Stimulated activated naive B cell treated with anti-CD40 and anti-IgM and Interleukin-4, amounts not matched to agents 10 μg/mL and 1 μg/mL and 100 μg/mL, for 72 hours (primary cell): ENCODE measurements around the gene PHACTR3.
"Not testable (repeated sequence)": the region's sequence is repeated elsewhere in the genome, so short reads cannot be mapped to it uniquely, and the experiment has no call there.

ENCODE experiments used
- ATAC-seq, 2 donors: fragments of 150-1000 bp; cut with Tn5 transposase; replicated peaks; 2 replicates each; pipeline ENCODE4 v1.10.0; 2021; ENCODE audit warnings: moderate library complexity in 1 of 2
- DNase-seq: peaks from one replicate; pipeline ENCODE4 v3.0.0; 2021
- H3K27ac Mint-ChIP-seq: one replicate; pipeline ENCODE4 v1.8.0; 2022; ENCODE audit warnings: mild to moderate bottlenecking, mixed read lengths
- H3K27me3 Mint-ChIP-seq, 2 donors: one replicate each; pipeline ENCODE4 v1.8.0; 2022; ENCODE audit warnings: mixed read lengths in 2 of 2
- H3K36me3 Mint-ChIP-seq, 2 donors: one replicate each; pipeline ENCODE4 v1.8.0; 2022; ENCODE audit warnings: mixed read lengths in 2 of 2, mild to moderate bottlenecking in 1 of 2
- H3K4me1 Mint-ChIP-seq, 2 donors: one replicate each; pipeline ENCODE4 v1.8.0; 2022; ENCODE audit warnings: mixed read lengths in 2 of 2, mild to moderate bottlenecking in 1 of 2
- H3K4me3 Mint-ChIP-seq, 2 donors: one replicate each; pipeline ENCODE4 v1.8.0; 2022; ENCODE audit warnings: mild to moderate bottlenecking in 2 of 2, mixed read lengths in 2 of 2, moderate library complexity in 1 of 2
- H3K9me3 Mint-ChIP-seq, 2 donors: one replicate each; pipeline ENCODE4 v1.8.0; 2022; ENCODE audit warnings: mixed read lengths in 2 of 2, mild to moderate bottlenecking in 1 of 2

Gene PHACTR3

GRCh38 chr20:59614714-59615113 lies 10.4 kb downstream of the PHACTR3 start:
- DNase-seq (no peak), ATAC-seq (no peak)
- no peak overlapping the region for H3K4me3 Mint-ChIP-seq
- H3K4me1 Mint-ChIP-seq: no peaks in the 10 kb centered on the region
- no peaks in the 10 kb centered on the region for H3K36me3 Mint-ChIP-seq
- no peaks in the 10 kb centered on the region for H3K9me3 Mint-ChIP-seq
- H3K27me3 Mint-ChIP-seq: peaks cover 24 to 30% of the 10 kb centered on the region in 2 donors
- H3K27ac Mint-ChIP-seq: no peak overlapping the region

GRCh38 chr20:59616306-59616705 lies 12.0 kb downstream of the PHACTR3 start:
- no peak for ATAC-seq
- Mint-ChIP-seq H3K4me3 (no peak overlapping the region), H3K27me3 (peaks cover 23 to 25% of the 10 kb centered on the region in 2 donors), H3K27ac (no peak overlapping the region), H3K9me3 (no peaks in the 10 kb centered on the region), H3K4me1 (no peaks in the 10 kb centered on the region), H3K36me3 (no peaks in the 10 kb centered on the region)
- no peak for DNase-seq

GRCh38 chr20:59617221-59617620 lies 12.9 kb downstream of the PHACTR3 start:
- no peak for ATAC-seq
- Mint-ChIP-seq H3K36me3 (no peaks in the 10 kb centered on the region), H3K4me3 (no peak overlapping the region), H3K4me1 (no peaks in the 10 kb centered on the region), H3K27ac (no peak overlapping the region), H3K9me3 (no peaks in the 10 kb centered on the region), H3K27me3 (peaks cover 23 to 31% of the 10 kb centered on the region in 2 donors)
- DNase-seq: no peak

- Mint-ChIP-seq H3K27me3 (peaks cover 23 to 31% of the 10 kb centered on the region in 2 donors), H3K4me1 (no peaks in the 10 kb centered on the region), H3K36me3 (no peaks in the 10 kb centered on the region), H3K27ac (no peak overlapping the region), H3K9me3 (no peaks in the 10 kb centered on the region), H3K4me3 (no peak overlapping the region)
- ATAC-seq: no peak
- DNase-seq: no peak
These were observed 13.8 kb downstream of the PHACTR3 start for GRCh38 chr20:59618131-59618530.

GRCh38 chr20:59618585-59618984 lies 14.2 kb downstream of the PHACTR3 start:
- peaks cover 26 to 34% of the 10 kb centered on the region in 2 donors for H3K27me3 Mint-ChIP-seq
- not testable (repeated sequence) for DNase-seq, H3K9me3 Mint-ChIP-seq, ATAC-seq, H3K4me1 Mint-ChIP-seq, H3K4me3 Mint-ChIP-seq, H3K36me3 Mint-ChIP-seq, H3K27ac Mint-ChIP-seq

GRCh38 chr20:59620860-59621505 lies 16.6 kb downstream of the PHACTR3 start:
- peaks cover 30 to 37% of the 10 kb centered on the region in 2 donors for H3K27me3 Mint-ChIP-seq
- H3K9me3 Mint-ChIP-seq: no peaks in the 10 kb centered on the region
- no peaks in the 10 kb centered on the region for H3K36me3 Mint-ChIP-seq
- no peak overlapping the region for H3K27ac Mint-ChIP-seq
- no peak for DNase-seq
- ATAC-seq: no peak
- H3K4me1 Mint-ChIP-seq: no peaks in the 10 kb centered on the region
- no peak overlapping the region for H3K4me3 Mint-ChIP-seq

GRCh38 chr20:59622496-59622895 lies 18.2 kb downstream of the PHACTR3 start:
- H3K9me3 Mint-ChIP-seq: no peaks in the 10 kb centered on the region
- no peaks in the 10 kb centered on the region for H3K36me3 Mint-ChIP-seq
- DNase-seq: no peak
- peaks cover 16 to 32% of the 10 kb centered on the region in 2 donors for H3K27me3 Mint-ChIP-seq
- no peak for ATAC-seq
- no peak overlapping the region for H3K4me3 Mint-ChIP-seq
- H3K4me1 Mint-ChIP-seq: no peaks in the 10 kb centered on the region
- no peak overlapping the region for H3K27ac Mint-ChIP-seq

- Mint-ChIP-seq H3K27ac (no peak overlapping the region), H3K4me1 (no peaks in the 10 kb centered on the region), H3K9me3 (no peaks in the 10 kb centered on the region), H3K36me3 (no peaks in the 10 kb centered on the region), H3K4me3 (no peak overlapping the region), H3K27me3 (peaks cover 10 to 26% of the 10 kb centered on the region in 2 donors)
- ATAC-seq: no peak
- no peak for DNase-seq
These were observed 18.8 kb downstream of the PHACTR3 start for GRCh38 chr20:59623133-59623532.

- H3K36me3 Mint-ChIP-seq: no peaks in the 10 kb centered on the region
- H3K4me3 Mint-ChIP-seq: no peak overlapping the region
- ATAC-seq (no peak), DNase-seq (no peak)
- H3K27me3 Mint-ChIP-seq: peaks cover 7 to 23% of the 10 kb centered on the region in 2 donors
- no peaks in the 10 kb centered on the region for H3K9me3 Mint-ChIP-seq
- no peaks in the 10 kb centered on the region for H3K4me1 Mint-ChIP-seq
- no peak overlapping the region for H3K27ac Mint-ChIP-seq
These were observed 19.2 kb downstream of the PHACTR3 start for GRCh38 chr20:59623583-59623982.

- ATAC-seq (no peak), DNase-seq (no peak)
- peaks cover 7 to 24% of the 10 kb centered on the region in 2 donors for H3K27me3 Mint-ChIP-seq
- no peaks in the 10 kb centered on the region for H3K9me3 Mint-ChIP-seq
- H3K4me1 Mint-ChIP-seq: no peaks in the 10 kb centered on the region
- no peak overlapping the region for H3K27ac Mint-ChIP-seq
- no peaks in the 10 kb centered on the region for H3K36me3 Mint-ChIP-seq
- no peak overlapping the region for H3K4me3 Mint-ChIP-seq
These were observed 20.1 kb downstream of the PHACTR3 start for GRCh38 chr20:59624401-59624800.

GRCh38 chr20:59625214-59625922 lies 21.0 kb downstream of the PHACTR3 start:
- H3K4me1 Mint-ChIP-seq: no peaks in the 10 kb centered on the region
- DNase-seq (no peak), ATAC-seq (no peak)
- no peaks in the 10 kb centered on the region for H3K9me3 Mint-ChIP-seq
- H3K27me3 Mint-ChIP-seq: peaks cover 7 to 25% of the 10 kb centered on the region in 2 donors
- H3K4me3 Mint-ChIP-seq: no peak overlapping the region
- H3K27ac Mint-ChIP-seq: no peak overlapping the region
- no peaks in the 10 kb centered on the region for H3K36me3 Mint-ChIP-seq

- Mint-ChIP-seq H3K27ac (no peak overlapping the region), H3K27me3 (peaks cover 13 to 19% of the 10 kb centered on the region in 2 donors), H3K4me1 (no peaks in the 10 kb centered on the region), H3K9me3 (no peaks in the 10 kb centered on the region), H3K36me3 (no peaks in the 10 kb centered on the region), H3K4me3 (no peak overlapping the region)
- no peak for ATAC-seq
- DNase-seq: no peak
These were observed 23.0 kb downstream of the PHACTR3 start for GRCh38 chr20:59627298-59627697.

GRCh38 chr20:59628171-59628570 lies 23.8 kb downstream of the PHACTR3 start:
- Mint-ChIP-seq H3K9me3 (no peaks in the 10 kb centered on the region), H3K4me1 (no peaks in the 10 kb centered on the region), H3K4me3 (no peak overlapping the region), H3K27ac (no peak overlapping the region), H3K36me3 (no peaks in the 10 kb centered on the region), H3K27me3 (peaks cover 13 to 19% of the 10 kb centered on the region in 2 donors)
- DNase-seq (no peak), ATAC-seq (no peak)

GRCh38 chr20:59629141-59630045 lies 25.1 kb downstream of the PHACTR3 start:
- peaks cover 6 to 13% of the 10 kb centered on the region in 2 donors for H3K27me3 Mint-ChIP-seq
- H3K4me1 Mint-ChIP-seq: no peaks in the 10 kb centered on the region
- DNase-seq (no peak), ATAC-seq (no peak)
- H3K27ac Mint-ChIP-seq: no peak overlapping the region
- no peaks in the 10 kb centered on the region for H3K9me3 Mint-ChIP-seq
- H3K36me3 Mint-ChIP-seq: no peaks in the 10 kb centered on the region
- H3K4me3 Mint-ChIP-seq: no peak overlapping the region
